Effector memory CD8-positive, alpha-beta T cell (primary cell): ENCODE results near the gene ADORA1.

Source experiments
- ATAC-seq: fragments of 150-1000 bp; cut with Tn5 transposase; replicated peaks from 2 replicates; pipeline ENCODE4 v1.10.0; 2021; ENCODE audit warnings: mild to moderate bottlenecking, moderate library complexity
- DNase-seq, 3 experiments: peaks; one replicate each; pipeline ENCODE4 v3.0.0; 2021
- H3K27ac Mint-ChIP-seq, 2 donors: one replicate each; pipeline ENCODE4 v1.8.0; 2022; ENCODE audit warnings: mild to moderate bottlenecking in 2 of 2, mixed read lengths in 2 of 2, moderate library complexity in 2 of 2
- H3K27me3 Mint-ChIP-seq, 2 donors: one replicate each; pipeline ENCODE4 v1.8.0; 2022; ENCODE audit warnings: mixed read lengths in 2 of 2
- H3K36me3 Mint-ChIP-seq: one replicate; pipeline ENCODE4 v1.8.0; 2022; ENCODE audit warnings: mild to moderate bottlenecking, moderate library complexity, mixed read lengths; ENCODE audit not compliant: insufficient read depth
- H3K4me1 Mint-ChIP-seq, 2 donors: one replicate each; pipeline ENCODE4 v1.8.0; 2022; ENCODE audit warnings: low read depth in 2 of 2, mixed read lengths in 2 of 2
- H3K4me3 Mint-ChIP-seq, 2 donors: one replicate each; pipeline ENCODE4 v1.8.0; 2022; ENCODE audit warnings: mild to moderate bottlenecking in 2 of 2, mixed read lengths in 2 of 2, moderate library complexity in 2 of 2
- H3K9me3 Mint-ChIP-seq, 2 donors: one replicate each; pipeline ENCODE4 v1.8.0; 2022; ENCODE audit warnings: mixed read lengths in 2 of 2

Gene ADORA1

GRCh38 chr1:203099805-203100515, 27.6 kb upstream of the ADORA1 start:
- H3K27ac Mint-ChIP-seq = no peak overlapping the region
- no peak for ATAC-seq
- H3K9me3 Mint-ChIP-seq = peaks cover 3 to 17% of the 10 kb centered on the region in 2 donors
- peaks cover 4% of the 10 kb centered on the region for H3K36me3 Mint-ChIP-seq
- no peaks in the 10 kb centered on the region for H3K4me1 Mint-ChIP-seq
- DNase-seq = no peak
- H3K4me3 Mint-ChIP-seq = no peak overlapping the region
- H3K27me3 Mint-ChIP-seq = peaks cover 57 to 65% of the 10 kb centered on the region in 2 donors

GRCh38 chr1:203100516-203100869, 27.0 kb upstream of the ADORA1 start:
- Mint-ChIP-seq H3K4me1 (no peaks in the 10 kb centered on the region), H3K27me3 (peaks cover 57 to 70% of the 10 kb centered on the region in 2 donors), H3K4me3 (no peak overlapping the region), H3K27ac (no peak overlapping the region), H3K9me3 (peaks cover 3 to 11% of the 10 kb centered on the region in 2 donors), H3K36me3 (peaks cover 4% of the 10 kb centered on the region)
- ATAC-seq (no peak), DNase-seq (no peak)

GRCh38 chr1:203101813-203102634, 25.5 kb upstream of the ADORA1 start:
- peaks cover 1 to 4% of the 10 kb centered on the region in 2 donors for H3K9me3 Mint-ChIP-seq
- no peaks in the 10 kb centered on the region for H3K4me1 Mint-ChIP-seq
- peaks cover 60 to 76% of the 10 kb centered on the region in 2 donors for H3K27me3 Mint-ChIP-seq
- H3K4me3 Mint-ChIP-seq = no peak overlapping the region
- ATAC-seq (no peak), DNase-seq (no peak)
- H3K36me3 Mint-ChIP-seq = peaks cover 4% of the 10 kb centered on the region
- no peak overlapping the region for H3K27ac Mint-ChIP-seq

- Mint-ChIP-seq H3K9me3 (no peaks in the 10 kb centered on the region), H3K27ac (no peak overlapping the region), H3K36me3 (peaks cover 4% of the 10 kb centered on the region), H3K27me3 (peaks cover 62 to 76% of the 10 kb centered on the region in 2 donors), H3K4me1 (no peaks in the 10 kb centered on the region), H3K4me3 (no peak overlapping the region)
- DNase-seq = no peak
- no peak for ATAC-seq
These were observed 24.3 kb upstream of the ADORA1 start for GRCh38 chr1:203103216-203103615.

GRCh38 chr1:203103829-203104495, 23.6 kb upstream of the ADORA1 start:
- ATAC-seq (no peak), DNase-seq (no peak)
- Mint-ChIP-seq H3K36me3 (peaks cover 4% of the 10 kb centered on the region), H3K4me3 (no peak overlapping the region), H3K9me3 (no peaks in the 10 kb centered on the region), H3K4me1 (no peaks in the 10 kb centered on the region), H3K27ac (no peak overlapping the region), H3K27me3 (peaks cover 67 to 81% of the 10 kb centered on the region in 2 donors)

- H3K27ac Mint-ChIP-seq = no peak overlapping the region
- H3K9me3 Mint-ChIP-seq = no peaks in the 10 kb centered on the region
- DNase-seq (no peak), ATAC-seq (no peak)
- H3K27me3 Mint-ChIP-seq = peaks cover 67 to 83% of the 10 kb centered on the region in 2 donors
- H3K36me3 Mint-ChIP-seq = peaks cover 4% of the 10 kb centered on the region
- H3K4me3 Mint-ChIP-seq = no peak overlapping the region
- H3K4me1 Mint-ChIP-seq = no peaks in the 10 kb centered on the region
These were observed 22.6 kb upstream of the ADORA1 start for GRCh38 chr1:203104789-203105390.

- no peak overlapping the region for H3K4me3 Mint-ChIP-seq
These were observed 15.1 kb upstream of the ADORA1 start for GRCh38 chr1:203112475-203112874.

GRCh38 chr1:203113308-203113707, 14.2 kb upstream of the ADORA1 start:
- H3K36me3 Mint-ChIP-seq = no peaks in the 10 kb centered on the region
- DNase-seq (no peak), ATAC-seq (no peak)
- peaks cover 32 to 46% of the 10 kb centered on the region in 2 donors for H3K27me3 Mint-ChIP-seq
- no peak overlapping the region for H3K27ac Mint-ChIP-seq
- no peaks in the 10 kb centered on the region for H3K4me1 Mint-ChIP-seq
- no peaks in the 10 kb centered on the region for H3K9me3 Mint-ChIP-seq
- no peak overlapping the region for H3K4me3 Mint-ChIP-seq

More at GRCh38 chr1:203112475-203112874, 15.1 kb upstream of the ADORA1 start:
- H3K9me3 Mint-ChIP-seq = no peaks in the 10 kb centered on the region
- H3K27ac Mint-ChIP-seq = no peak overlapping the region
- no peaks in the 10 kb centered on the region for H3K36me3 Mint-ChIP-seq
- ATAC-seq (no peak), DNase-seq (no peak)
- peaks cover 34 to 46% of the 10 kb centered on the region in 2 donors for H3K27me3 Mint-ChIP-seq
- no peaks in the 10 kb centered on the region for H3K4me1 Mint-ChIP-seq

- no peaks in the 10 kb centered on the region for H3K9me3 Mint-ChIP-seq
- H3K4me3 Mint-ChIP-seq = no peak overlapping the region
- no peak for ATAC-seq
- no peaks in the 10 kb centered on the region for H3K36me3 Mint-ChIP-seq
- H3K27ac Mint-ChIP-seq = no peak overlapping the region
- H3K27me3 Mint-ChIP-seq = peaks cover 29 to 46% of the 10 kb centered on the region in 2 donors
- DNase-seq = no peak
- no peaks in the 10 kb centered on the region for H3K4me1 Mint-ChIP-seq
These were observed 13.3 kb upstream of the ADORA1 start for GRCh38 chr1:203114202-203114601.

- H3K27me3 Mint-ChIP-seq = peaks cover 28 to 57% of the 10 kb centered on the region in 2 donors
- H3K4me1 Mint-ChIP-seq = no peaks in the 10 kb centered on the region
- no peak overlapping the region for H3K27ac Mint-ChIP-seq
- H3K36me3 Mint-ChIP-seq = no peaks in the 10 kb centered on the region
- no peak overlapping the region for H3K4me3 Mint-ChIP-seq
- H3K9me3 Mint-ChIP-seq = no peaks in the 10 kb centered on the region
- ATAC-seq = no peak
- no peak for DNase-seq
These were observed 11.3 kb upstream of the ADORA1 start for GRCh38 chr1:203116091-203116820.

GRCh38 chr1:203117611-203118575, 9.6 kb upstream of the ADORA1 start:
- no peak for ATAC-seq
- no peak for DNase-seq
- Mint-ChIP-seq H3K4me3 (no peak overlapping the region), H3K27me3 (peaks cover 35 to 72% of the 10 kb centered on the region in 2 donors), H3K4me1 (peaks cover 0 to 4% of the 10 kb centered on the region in 2 donors), H3K9me3 (no peaks in the 10 kb centered on the region), H3K27ac (no peak overlapping the region), H3K36me3 (no peaks in the 10 kb centered on the region)
